Astrocyte (in vitro differentiated cells and primary cell): Measurements from ENCODE around the gene METTL25. TPM values are rescaled to one million over a fixed set of nuclear protein-coding genes. Genes with fewer than 3 reads are reported as not detected.
A peak's percentile ranks its signal among the peaks of the same experiment; 100 is the strongest.

Source experiments
- DNase-seq: peaks from one replicate; pipeline ENCODE4 v3.0.0-alpha.2; 2010; ENCODE audit warnings: low read depth
- FAIRE-seq: peaks from 2 replicates; lab custom pipeline; 2011; peaks lifted over from hg19 to GRCh38; lab: Jason Lieb, UNC
- H2AFZ ChIP-seq: 2 replicates; pipeline ENCODE4 v1.6.0; 2012; ENCODE audit warnings: low read depth, low read length, inconsistent platforms
- H3K27ac ChIP-seq: 2 replicates; pipeline ENCODE4 v1.5.1; 2011; ENCODE audit warnings: low read depth, low read length, inconsistent platforms
- H3K27me3 ChIP-seq: 2 replicates; pipeline ENCODE4 v1.6.0; 2011; ENCODE audit warnings: low read length, inconsistent platforms; ENCODE audit not compliant: insufficient read depth
- H3K36me3 ChIP-seq: 2 replicates; pipeline ENCODE4 v1.5.1; 2011; ENCODE audit warnings: low read length, inconsistent platforms; ENCODE audit not compliant: insufficient read depth
- H3K4me1 ChIP-seq: 2 replicates; pipeline ENCODE4 v1.5.1; 2011; ENCODE audit warnings: low read length, inconsistent platforms; ENCODE audit not compliant: insufficient read depth
- H3K4me2 ChIP-seq: 2 replicates; pipeline ENCODE4 v1.6.0; 2012; ENCODE audit warnings: low read length, inconsistent platforms
- H3K4me3 ChIP-seq: 2 replicates; pipeline ENCODE4 v1.5.1; 2011; ENCODE audit warnings: low read depth, mild to moderate bottlenecking, low read length, inconsistent platforms; ENCODE audit not compliant: insufficient read depth
- H3K79me2 ChIP-seq: 2 replicates; pipeline ENCODE4 v1.6.0; 2012; ENCODE audit warnings: mild to moderate bottlenecking, low read length, inconsistent platforms; ENCODE audit not compliant: insufficient read depth
- H3K9ac ChIP-seq: 2 replicates; pipeline ENCODE4 v1.6.0; 2012; ENCODE audit warnings: mild to moderate bottlenecking, low read length, inconsistent platforms
- H3K9me3 ChIP-seq: 2 replicates; pipeline ENCODE4 v1.5.1; 2012; ENCODE audit warnings: low read depth, mild to moderate bottlenecking, low read length, inconsistent platforms; ENCODE audit not compliant: insufficient read depth
- H4K20me1 ChIP-seq: 2 replicates; pipeline ENCODE4 v1.6.0; 2012; ENCODE audit warnings: low read length, inconsistent platforms; ENCODE audit not compliant: insufficient read depth
- H3K27ac Mint-ChIP-seq: one replicate; pipeline ENCODE4 v1.8.0; 2021; ENCODE audit warnings: mild to moderate bottlenecking, mixed read lengths; ENCODE audit not compliant: unreplicated experiment
- H3K27me3 Mint-ChIP-seq: one replicate; pipeline ENCODE4 v1.8.0; 2021; ENCODE audit warnings: low read depth, mixed read lengths; ENCODE audit not compliant: unreplicated experiment
- H3K36me3 Mint-ChIP-seq: one replicate; pipeline ENCODE4 v1.8.0; 2021; ENCODE audit warnings: low read depth, mixed read lengths; ENCODE audit not compliant: unreplicated experiment
- H3K4me1 Mint-ChIP-seq: one replicate; pipeline ENCODE4 v1.8.0; 2021; ENCODE audit warnings: low read depth, mixed read lengths; ENCODE audit not compliant: unreplicated experiment
- H3K4me3 Mint-ChIP-seq: one replicate; pipeline ENCODE4 v1.8.0; 2021; ENCODE audit warnings: mild to moderate bottlenecking, moderate library complexity, mixed read lengths; ENCODE audit not compliant: unreplicated experiment
- H3K9me3 Mint-ChIP-seq: one replicate; pipeline ENCODE4 v1.8.0; 2021; ENCODE audit warnings: mild to moderate bottlenecking, mixed read lengths; ENCODE audit not compliant: unreplicated experiment
- EZH2 ChIP-seq: IDR thresholded peaks from 2 replicates; pipeline ENCODE4 v1.6.1; 2012; ENCODE audit warnings: mild to moderate bottlenecking, low read length, inconsistent platforms; ENCODE audit not compliant: insufficient read depth
- total RNA-seq: library from RNA; stranded (reverse); gene quantifications from 2 replicates; pipeline ENCODE4 v1.2.1, GENCODE V29; 2021
- TF ChIP-seq, protein P1 (sequence below): IDR thresholded peaks from 2 replicates; pipeline ENCODE4 v1.5.1; 2011; ENCODE audit warnings: low read depth, mild to moderate bottlenecking, inconsistent platforms, low read length, moderate library complexity; ENCODE audit not compliant: insufficient read depth

METTL25 gene
- total RNA-seq, 1 donor from 2014 or later = 9.4 TPM

DNA sequence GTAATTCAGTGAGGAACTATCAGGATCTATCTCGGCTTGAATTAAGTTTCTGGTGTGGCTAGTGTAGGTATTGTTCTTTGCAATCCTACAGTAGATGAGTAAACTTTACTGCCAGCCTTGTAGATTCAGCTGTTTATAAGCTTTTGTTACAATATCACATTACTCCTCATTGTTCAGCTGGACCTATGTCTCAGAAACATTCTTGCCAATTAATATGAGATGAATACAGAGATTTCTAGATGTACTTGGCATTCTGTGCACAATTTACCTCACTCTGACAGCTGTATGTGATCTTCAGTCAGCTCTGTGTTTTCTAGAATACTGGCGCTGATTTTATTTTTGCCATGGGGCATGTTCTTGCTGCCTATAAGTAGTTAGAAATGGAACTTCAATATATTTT lies 55.7 kb downstream of the METTL25 start:
- Histone ChIP-seq H3K4me2 (no peak overlapping the region), H3K9ac (no peak overlapping the region), H3K4me3 (no peak overlapping the region), H3K36me3 (no peaks in the 10 kb centered on the region), H3K27ac (no peak overlapping the region), H3K27me3 (no peaks in the 10 kb centered on the region), H4K20me1 (no peaks in the 10 kb centered on the region), H3K4me1 (peaks cover 2% of the 10 kb centered on the region), H3K9me3 (no peaks in the 10 kb centered on the region), H2AFZ (no peak overlapping the region), H3K79me2 (no peaks in the 10 kb centered on the region)
- H3K4me3 Mint-ChIP-seq = no peak overlapping the region
- no peaks in the 10 kb centered on the region for H3K27me3 Mint-ChIP-seq
- H3K9me3 Mint-ChIP-seq = no peaks in the 10 kb centered on the region
- H3K4me1 Mint-ChIP-seq = peaks cover 11% of the 10 kb centered on the region
- H3K36me3 Mint-ChIP-seq = no peaks in the 10 kb centered on the region
- DNase-seq (no peak), FAIRE-seq (no peak)
- no peak for TF ChIP-seq EZH2
- TF ChIP-seq, protein P1, sequence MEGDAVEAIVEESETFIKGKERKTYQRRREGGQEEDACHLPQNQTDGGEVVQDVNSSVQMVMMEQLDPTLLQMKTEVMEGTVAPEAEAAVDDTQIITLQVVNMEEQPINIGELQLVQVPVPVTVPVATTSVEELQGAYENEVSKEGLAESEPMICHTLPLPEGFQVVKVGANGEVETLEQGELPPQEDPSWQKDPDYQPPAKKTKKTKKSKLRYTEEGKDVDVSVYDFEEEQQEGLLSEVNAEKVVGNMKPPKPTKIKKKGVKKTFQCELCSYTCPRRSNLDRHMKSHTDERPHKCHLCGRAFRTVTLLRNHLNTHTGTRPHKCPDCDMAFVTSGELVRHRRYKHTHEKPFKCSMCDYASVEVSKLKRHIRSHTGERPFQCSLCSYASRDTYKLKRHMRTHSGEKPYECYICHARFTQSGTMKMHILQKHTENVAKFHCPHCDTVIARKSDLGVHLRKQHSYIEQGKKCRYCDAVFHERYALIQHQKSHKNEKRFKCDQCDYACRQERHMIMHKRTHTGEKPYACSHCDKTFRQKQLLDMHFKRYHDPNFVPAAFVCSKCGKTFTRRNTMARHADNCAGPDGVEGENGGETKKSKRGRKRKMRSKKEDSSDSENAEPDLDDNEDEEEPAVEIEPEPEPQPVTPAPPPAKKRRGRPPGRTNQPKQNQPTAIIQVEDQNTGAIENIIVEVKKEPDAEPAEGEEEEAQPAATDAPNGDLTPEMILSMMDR = no peak
- peak overlapping the region; percentile 16 for H3K27ac Mint-ChIP-seq

DNA sequence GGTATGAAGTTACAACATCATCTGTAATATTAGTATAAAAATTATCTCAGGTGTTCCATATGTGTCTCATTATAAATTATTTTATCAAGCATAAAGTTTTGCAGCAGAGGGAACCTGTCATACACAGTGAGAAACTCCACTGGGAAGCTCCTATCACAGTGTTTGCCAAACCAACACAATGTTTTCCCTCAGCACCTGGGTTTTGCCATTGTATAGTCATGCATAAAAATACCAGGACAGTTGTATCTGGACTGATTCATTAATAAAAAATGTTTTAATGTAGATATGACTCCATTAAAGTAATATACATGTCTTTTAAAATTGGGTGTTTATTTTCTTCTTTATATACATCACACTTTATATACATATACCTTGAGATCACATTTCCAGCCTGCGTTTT lies 56.6 kb downstream of the METTL25 start:
- H3K27ac ChIP-seq = peak overlapping the region; percentile 53
- Mint-ChIP-seq H3K4me1 (peaks cover 11% of the 10 kb centered on the region), H3K27ac (peak overlapping the region; percentile 87), H3K4me3 (no peak overlapping the region), H3K36me3 (no peaks in the 10 kb centered on the region), H3K27me3 (no peaks in the 10 kb centered on the region), H3K9me3 (no peaks in the 10 kb centered on the region)
- no peak for TF ChIP-seq EZH2
- TF ChIP-seq, protein P1 = no peak
- H3K9me3 ChIP-seq = no peaks in the 10 kb centered on the region
- H2AFZ ChIP-seq = no peak overlapping the region
- no peaks in the 10 kb centered on the region for H4K20me1 ChIP-seq
- no peaks in the 10 kb centered on the region for H3K27me3 ChIP-seq
- peaks cover 2% of the 10 kb centered on the region for H3K4me1 ChIP-seq
- no peak overlapping the region for H3K4me3 ChIP-seq
- no peak overlapping the region for H3K9ac ChIP-seq
- H3K79me2 ChIP-seq = no peaks in the 10 kb centered on the region
- peak overlapping the region; percentile 34 for H3K4me2 ChIP-seq
- FAIRE-seq (no peak), DNase-seq (peak; percentile 67)
- no peaks in the 10 kb centered on the region for H3K36me3 ChIP-seq

DNA sequence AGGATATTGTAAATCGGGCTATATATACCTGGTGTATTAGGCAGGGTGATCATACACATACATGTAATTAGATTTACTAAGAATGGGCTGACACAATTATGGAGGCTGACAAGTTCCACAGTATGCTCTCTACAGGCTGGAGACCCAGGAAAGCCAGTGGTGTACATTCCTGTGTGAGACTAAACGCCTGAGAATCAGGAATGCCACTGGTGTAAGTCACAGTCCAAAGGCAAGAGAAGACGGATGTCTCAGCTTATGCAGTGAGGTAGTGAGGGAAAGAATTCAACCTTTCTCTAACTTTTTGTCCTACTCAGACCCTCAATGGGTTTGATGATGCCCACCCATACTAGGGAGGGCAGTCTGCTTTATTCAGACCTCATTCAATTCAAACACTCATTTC lies 57.1 kb downstream of the METTL25 start:
- Histone ChIP-seq H3K4me2 (peak overlapping the region; percentile 34), H3K9me3 (no peaks in the 10 kb centered on the region), H3K4me1 (peaks cover 2% of the 10 kb centered on the region), H3K79me2 (no peaks in the 10 kb centered on the region), H3K27ac (peak overlapping the region; percentile 53), H4K20me1 (no peaks in the 10 kb centered on the region), H2AFZ (no peak overlapping the region), H3K4me3 (no peak overlapping the region), H3K9ac (no peak overlapping the region), H3K36me3 (no peaks in the 10 kb centered on the region), H3K27me3 (no peaks in the 10 kb centered on the region)
- Mint-ChIP-seq H3K4me1 (peaks cover 11% of the 10 kb centered on the region), H3K27ac (peak overlapping the region; percentile 87), H3K36me3 (no peaks in the 10 kb centered on the region), H3K9me3 (no peaks in the 10 kb centered on the region), H3K27me3 (no peaks in the 10 kb centered on the region), H3K4me3 (no peak overlapping the region)
- FAIRE-seq (no peak), DNase-seq (peak; percentile 83)
- no peak for TF ChIP-seq EZH2
- TF ChIP-seq, protein P1 = no peak
